ENCODE results near the gene CLCN3. TPM values are rescaled to one million over a fixed set of nuclear protein-coding genes. Genes with fewer than 3 reads are reported as not detected.

The CLCN3 gene
- total RNA-seq, 1 experiment from 2014 or later: 15.9 TPM

Other genes starting within 250 kb of the CLCN3 start
- 3.3 and 4.7 TPM in 2 replicates for gene NEK1, start 8.0 kb upstream of the CLCN3 start, total RNA-seq (2014; rRNA removed; shearing (Covaris generic))
- 31.9 and 33.8 TPM in 2 replicates for gene HPF1, start 137.4 kb downstream of the CLCN3 start, total RNA-seq (2014; rRNA removed; shearing (Covaris generic))